Adrenal gland (tissue), 12 donors: Measurements from ENCODE around the gene DCC. TPM values are rescaled to one million over a fixed set of nuclear protein-coding genes. Genes with fewer than 3 reads are reported as not detected.

Source experiments
- DNase-seq, 7 donors: peaks; one replicate each; pipeline ENCODE4 v3.0.0-alpha.2; 2019 to 2020
- H3K27ac ChIP-seq, 5 donors: fragments of 200-600 bp; sonication (generic) in 4 of 5; 1 replicate in 3 of 5; 2 replicates in 2 of 5; pipeline versions ENCODE4 v1.5.1 to v1.8.0; 2016 to 2020; ENCODE audit warnings: mild to moderate bottlenecking in 1 of 5
- H3K27me3 ChIP-seq: fragments of 200-600 bp; 2 replicates; pipeline ENCODE4 v1.8.0; 2021
- H3K36me3 ChIP-seq, 2 donors: fragments of 200-600 bp; replicated peaks in 1 of 2; 1 replicate in 1 of 2; 2 replicates in 1 of 2; pipeline versions ENCODE4 v1.5.1 to v1.8.0; 2018 to 2022
- H3K4me1 ChIP-seq, 2 donors: fragments of 200-600 bp; replicated peaks in 1 of 2; 1 replicate in 1 of 2; 2 replicates in 1 of 2; pipeline versions ENCODE4 v1.5.1 to v1.8.0; 2018 to 2021
- H3K4me3 ChIP-seq, 4 donors: fragments of 200-600 bp; sonication (generic) in 3 of 4; one replicate each; pipeline ENCODE4 v1.5.1; 2016 to 2018
- H3K9me3 ChIP-seq, 3 donors: fragments of 200-600 bp; sonication (generic) in 1 of 3; replicated peaks in 1 of 3; 1 replicate in 2 of 3; 2 replicates in 1 of 3; pipeline versions ENCODE4 v1.5.1 to v1.8.0; 2016 to 2021
- CTCF ChIP-seq, 6 experiments: fragments of 450-650 bp in 4 of 6; fragments of 200-600 bp in 2 of 6; sonication (generic) in 1 of 6; IDR thresholded peaks; 1 replicate in 5 of 6; 2 replicates in 1 of 6; pipeline versions ENCODE4 v1.5.1 to v1.8.0; 2016 to 2021; ENCODE audit warnings: antibody characterized with exemption in 6 of 6, mild to moderate bottlenecking in 2 of 6, moderate library complexity in 1 of 6
- POLR2A ChIP-seq, 2 donors: fragments of 450-650 bp; IDR thresholded peaks; one replicate each; pipeline ENCODE4 v1.6.1; 2017; ENCODE audit warnings: antibody characterized with exemption in 2 of 2, mild to moderate bottlenecking in 2 of 2, moderate library complexity in 1 of 2
- WGBS, 4 donors: extraction: QIAGEN DNeasy Blood & Tissue Kit in 2 of 4; methylation state at CpG; one replicate each; pipeline versions ENCODE4 v1.1.5 to v1.1.7; 2013 to 2017; 5-methylcytosine and 5-hydroxymethylcytosine counted together
- intact Hi-C, 2 donors: fragments of 100-400 bp; cut with DNase I; formaldehyde crosslinking; loops; one replicate each; pipeline versions ENCODE4 v1.14.1 to v1.15.0; 2022 to 2023
- polyA plus RNA-seq, 3 donors: library from polyadenylated mRNA; stranded (reverse); fragments of 200-250 nt in 2 of 3; fragments of 350-450 nt in 1 of 3; fragmentation: Illumina TruSeq in 1 of 3; extraction: RNeasy Lipid Tissue Mini Kit (QIAGEN cat#74804) in 1 of 3; gene quantifications; one replicate each; pipeline ENCODE4 v1.2.3, GENCODE V29; 2013 to 2014
- total RNA-seq, 9 donors: library from RNA; depleted of rRNA in 4 of 9; stranded (reverse); fragments of >200 nt in 4 of 9; fragments of 120-200 nt in 1 of 9; fragmentation: NEBNext Ultra II Directional in 1 of 9; extraction: Animal tissue kit (Norgen Biotek cat#: 25700) in 1 of 9; gene quantifications; one replicate each; pipeline versions ENCODE4 v1.1.0 to v1.2.4, GENCODE V29; 2013 to 2023
- donor health status: healthy with polysubstance abuse.
- donor health status: Bipolar disorder and iron deficiency.
- donor health status: DM: yes; HTN: yes; CAD: no.
- donor health status: DM: no; HTN: no; CAD: no.
- donor health status: DM: no; HTN: no; CAD: no.
- donor health status: DM: yes; HTN: yes; CAD: no.

DCC gene
- total and polyA plus RNA-seq, 12 donors: 0.33 to 3.5 (median 1.1) TPM; not detected in 1

- Histone ChIP-seq H3K4me3 (no peak overlapping the region), H3K9me3 (no peaks in the 10 kb centered on the region), H3K4me1 (no peaks in the 10 kb centered on the region), H3K36me3 (no peaks in the 10 kb centered on the region), H3K27me3 (no peaks in the 10 kb centered on the region), H3K27ac (no peak overlapping the region)
- TF ChIP-seq POLR2A (IDR thresholded peaks at IDR 0.05) (no peak), CTCF (IDR thresholded peaks at IDR 0.05) (no peak)
- no peak for DNase-seq
- 0 to 26% (median 6%) methylated on average over 1 of the region's 1 CpG for WGBS, 4 donors
- intact Hi-C loops: no loop called here
Observed at GRCh38 chr18:52409727-52410126, 69.7 kb downstream of the DCC start.

- DNase-seq: no peak
Observed at GRCh38 chr18:52415131-52415530, 75.1 kb downstream of the DCC start.

DNA sequence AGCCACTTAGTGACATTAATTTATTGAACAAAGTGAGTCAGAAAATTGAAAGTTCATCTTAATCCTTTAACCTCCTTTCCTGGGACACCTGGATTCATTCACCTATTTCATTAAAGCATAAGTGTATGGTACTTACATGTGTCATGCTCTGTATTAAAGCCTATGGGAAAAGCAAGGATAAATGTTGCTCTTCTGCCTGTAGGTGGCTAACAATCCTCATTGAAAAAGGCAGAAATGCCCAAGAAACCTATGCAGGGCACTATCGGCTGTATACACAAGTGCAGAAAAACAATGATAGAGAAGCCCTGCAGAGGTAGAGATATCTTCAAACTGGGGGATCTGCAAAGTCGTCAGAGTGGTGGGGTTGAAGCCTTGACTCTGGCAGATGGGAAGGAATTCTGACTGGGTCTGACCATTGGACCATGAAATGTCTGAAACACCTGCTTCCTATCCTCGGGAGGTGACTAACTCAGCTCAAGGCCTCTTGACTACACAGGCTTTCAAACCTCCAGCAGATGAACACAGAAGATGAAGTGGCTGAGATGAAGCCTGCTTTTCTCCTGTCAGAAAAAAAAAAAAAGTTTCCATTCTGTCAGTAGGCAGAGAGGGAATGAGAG is 83.1 kb downstream of the DCC start:
- no peaks in the 10 kb centered on the region for H3K9me3 ChIP-seq
- no peak overlapping the region for H3K4me3 ChIP-seq
- TF ChIP-seq CTCF (IDR thresholded peaks at IDR 0.05) (no peak), POLR2A (IDR thresholded peaks at IDR 0.05) (no peak)
- H3K36me3 ChIP-seq: no peaks in the 10 kb centered on the region
- no peak overlapping the region for H3K27ac ChIP-seq
- 23 to 34% (median 27%) methylated on average over 3 of the region's 3 CpGs for WGBS, 4 donors
- no peaks in the 10 kb centered on the region for H3K27me3 ChIP-seq
- intact Hi-C loops: no loop called here
- DNase-seq: no peak
- H3K4me1 ChIP-seq: no peaks in the 10 kb centered on the region

More at GRCh38 chr18:52415131-52415530, 75.1 kb downstream of the DCC start:
- no peaks in the 10 kb centered on the region for H3K9me3 ChIP-seq
- H3K4me3 ChIP-seq: no peak overlapping the region
- 81 to 88% (median 85%) methylated on average over 3 of the region's 3 CpGs for WGBS, 4 donors
- no peak for TF ChIP-seq POLR2A (IDR thresholded peaks at IDR 0.05)
- TF ChIP-seq CTCF (IDR thresholded peaks at IDR 0.05): no peak
- intact Hi-C loops: no loop called here
- no peaks in the 10 kb centered on the region for H3K4me1 ChIP-seq
- no peaks in the 10 kb centered on the region for H3K36me3 ChIP-seq
- H3K27me3 ChIP-seq: no peaks in the 10 kb centered on the region
- no peak overlapping the region for H3K27ac ChIP-seq

GRCh38 chr18:52426041-52426440 is 86.0 kb downstream of the DCC start:
- Histone ChIP-seq H3K36me3 (no peaks in the 10 kb centered on the region), H3K4me1 (no peaks in the 10 kb centered on the region), H3K9me3 (no peaks in the 10 kb centered on the region), H3K27ac (no peak overlapping the region), H3K27me3 (no peaks in the 10 kb centered on the region), H3K4me3 (no peak overlapping the region)
- no peak for DNase-seq
- intact Hi-C loops: no loop called here
- WGBS, 4 donors: 61 to 77% (median 77%) methylated on average over 4 of the region's 4 CpGs
- TF ChIP-seq CTCF (IDR thresholded peaks at IDR 0.05) (no peak), POLR2A (IDR thresholded peaks at IDR 0.05) (no peak)
